WTC11 (cell line): Measurements from ENCODE around the gene OR8G1.

ENCODE experiments used
- CTCF ChIP-seq: fragments of 200-600 bp; IDR thresholded peaks from 2 replicates; pipeline ENCODE4 v1.8.0; 2022; ENCODE audit warnings: antibody characterized with exemption
- MAX ChIP-seq: sonication (generic); formaldehyde crosslinking; IDR thresholded peaks from 2 replicates; pipeline ENCODE4 v1.8.0; 2022; ENCODE audit warnings: mild to moderate bottlenecking, missing genetic modification reagents
- NR2C2 ChIP-seq: sonication (generic); formaldehyde crosslinking; IDR thresholded peaks from 2 replicates; pipeline ENCODE4 v1.8.0; 2022; ENCODE audit warnings: mild to moderate bottlenecking, missing genetic modification reagents
- STAT6 ChIP-seq: sonication (generic); formaldehyde crosslinking; conservative IDR thresholded peaks from 2 replicates; pipeline ENCODE4 v1.8.1; 2023; ENCODE audit warnings: mild to moderate bottlenecking, low read depth, missing genetic modification reagents, moderate library complexity
- TCF7 ChIP-seq: sonication (generic); formaldehyde crosslinking; IDR thresholded peaks from 2 replicates; pipeline ENCODE4 v1.8.0; 2022; ENCODE audit warnings: mild to moderate bottlenecking, low read depth, missing genetic modification reagents, moderate library complexity
- TEAD4 ChIP-seq: sonication (generic); formaldehyde crosslinking; IDR thresholded peaks from 2 replicates; pipeline ENCODE4 v1.8.0; 2022; ENCODE audit warnings: mild to moderate bottlenecking, missing genetic modification reagents

DNA sequence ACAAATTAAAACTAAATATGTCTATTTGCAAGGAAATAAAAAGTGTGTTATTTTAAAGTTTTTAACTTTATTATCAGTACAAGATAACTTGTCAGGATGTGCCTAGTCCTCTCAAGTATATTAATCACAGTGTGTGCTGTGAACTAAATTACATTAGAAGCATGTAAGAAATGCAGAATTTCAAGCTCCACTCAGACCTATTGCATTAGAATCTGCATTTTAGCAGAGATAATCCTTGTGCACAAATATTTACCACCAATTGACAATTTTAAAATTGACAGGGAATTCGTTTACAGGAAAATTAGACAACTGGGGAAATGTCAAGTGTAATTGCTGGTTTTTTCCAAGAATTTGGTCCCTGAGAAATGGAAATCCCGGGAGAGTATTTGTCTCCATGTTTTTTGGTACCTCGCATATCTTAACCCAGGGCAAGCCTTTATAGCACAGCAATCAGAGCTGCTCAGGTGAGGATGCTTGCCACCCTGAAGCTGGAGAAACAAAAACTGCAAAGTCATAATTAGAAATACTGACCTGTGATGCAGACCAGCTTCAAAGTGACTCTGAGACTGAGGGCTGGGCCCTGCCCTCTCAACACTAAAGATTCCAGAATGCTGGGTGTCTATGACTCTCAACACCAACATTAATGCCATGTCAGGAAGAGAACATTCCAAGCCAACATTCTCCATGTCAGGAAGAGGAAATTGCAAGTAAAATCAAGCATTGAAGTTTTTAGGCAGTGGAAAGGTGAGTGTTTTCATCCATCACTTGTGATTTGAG, at the start of gene OR8G1:
- no peak for TF ChIP-seq STAT6 (CRISPR knock-in tag)
- TF ChIP-seq NR2C2 = no peak
- TF ChIP-seq CTCF = no peak
- no peak for TF ChIP-seq MAX (CRISPR knock-in tag)
- no peak for TF ChIP-seq TCF7 (CRISPR knock-in tag)
- TF ChIP-seq TEAD4 (CRISPR knock-in tag) = no peak
